SK-N-SH treated with all-trans-retinoic acid at 6 μM for 48 hours (cell line): Measurements from ENCODE around the gene CSGALNACT2.

Experiments
- ATAC-seq: fragments of 200-7000 bp; cut with Tn5 transposase; 3 replicates; pipeline ENCODE4 v1.9.1; 2020; ENCODE audit warnings: mild to moderate bottlenecking, moderate library complexity
- ARNTL ChIP-seq: fragments of 450-650 bp; formaldehyde crosslinking; IDR thresholded peaks from 2 replicates; pipeline ENCODE4 v1.5.0; 2020; ENCODE audit warnings: low read depth, mild to moderate bottlenecking, moderate library complexity, borderline replicate concordance
- BACH2 ChIP-seq: fragments of 250-450 bp; sonication (Bioruptor Pico); IDR thresholded peaks from 2 replicates; pipeline ENCODE4 v1.9.0; 2021; ENCODE audit warnings: mild to moderate bottlenecking, borderline replicate concordance
- CREB5 ChIP-seq: fragments of 250-450 bp; sonication (Bioruptor Pico); IDR thresholded peaks from 2 replicates; pipeline ENCODE4 v1.5.1; 2020; ENCODE audit warnings: low read depth, mild to moderate bottlenecking, moderate library complexity
- CSDC2 ChIP-seq: fragments of 250-450 bp; sonication (Bioruptor Pico); IDR thresholded peaks from 2 replicates; pipeline ENCODE4 v1.5.0; 2020; ENCODE audit warnings: mild to moderate bottlenecking, moderate library complexity
- ESRRG ChIP-seq: fragments of 250-450 bp; sonication (Bioruptor Pico); IDR thresholded peaks from 2 replicates; pipeline ENCODE4 v1.6.1; 2021; ENCODE audit warnings: mild to moderate bottlenecking
- GLIS3 ChIP-seq: fragments of 250-450 bp; sonication (Bioruptor Pico); IDR thresholded peaks from 2 replicates; pipeline ENCODE4 v1.5.0; 2020; ENCODE audit warnings: mild to moderate bottlenecking, moderate library complexity
- OSR1 ChIP-seq: fragments of 250-450 bp; sonication (Bioruptor Pico); IDR thresholded peaks from 2 replicates; pipeline ENCODE4 v1.8.0; 2022; ENCODE audit warnings: moderate library complexity, mild to moderate bottlenecking, inconsistent platforms
- POU6F1 ChIP-seq: fragments of 250-450 bp; sonication (Bioruptor Pico); IDR thresholded peaks from 2 replicates; pipeline ENCODE4 v1.8.0; 2021; ENCODE audit warnings: low read depth, mild to moderate bottlenecking, moderate library complexity, borderline replicate concordance
- PPARA ChIP-seq: fragments of 250-450 bp; sonication (Bioruptor Pico); IDR thresholded peaks from 2 replicates; pipeline ENCODE4 v1.5.0; 2020; ENCODE audit warnings: mild to moderate bottlenecking, borderline replicate concordance
- RARB ChIP-seq: fragments of 250-450 bp; sonication (Bioruptor Pico); IDR thresholded peaks from 2 replicates; pipeline ENCODE4 v1.8.0; 2021; ENCODE audit warnings: mild to moderate bottlenecking, moderate library complexity
- SNAI2 ChIP-seq: fragments of 250-450 bp; sonication (Bioruptor Pico); IDR thresholded peaks from 2 replicates; pipeline ENCODE4 v1.5.0; 2020; ENCODE audit warnings: mild to moderate bottlenecking, moderate library complexity
- TCF4 ChIP-seq: fragments of 250-450 bp; sonication (Bioruptor Pico); IDR thresholded peaks from 2 replicates; pipeline ENCODE4 v1.8.0; 2021; ENCODE audit warnings: mild to moderate bottlenecking, moderate library complexity, borderline replicate concordance
- TOX ChIP-seq: fragments of 250-450 bp; sonication (Bioruptor Pico); IDR thresholded peaks from 2 replicates; pipeline ENCODE4 v1.8.0; 2021; ENCODE audit warnings: mild to moderate bottlenecking, moderate library complexity, borderline replicate concordance
- ZC3H10 ChIP-seq: fragments of 250-450 bp; sonication (Bioruptor Pico); IDR thresholded peaks from 2 replicates; pipeline ENCODE4 v1.5.1; 2021; ENCODE audit warnings: mild to moderate bottlenecking, moderate library complexity
- ZFP3 ChIP-seq: fragments of 250-450 bp; sonication (Bioruptor Pico); IDR thresholded peaks from 2 replicates; pipeline ENCODE4 v1.5.0; 2020; ENCODE audit warnings: mild to moderate bottlenecking, moderate library complexity
- ZFP30 ChIP-seq: fragments of 450-650 bp; formaldehyde crosslinking; IDR thresholded peaks from 2 replicates; pipeline ENCODE4 v1.5.0; 2022; ENCODE audit warnings: mild to moderate bottlenecking, moderate library complexity
- ZNF565 ChIP-seq: fragments of 450-650 bp; formaldehyde crosslinking; conservative IDR thresholded peaks from 2 replicates; pipeline ENCODE4 v1.5.0; 2020; ENCODE audit warnings: low read depth, mild to moderate bottlenecking, moderate library complexity
- ZNF70 ChIP-seq: fragments of 450-650 bp; formaldehyde crosslinking; IDR thresholded peaks from 2 replicates; pipeline ENCODE4 v1.5.0; 2020; ENCODE audit warnings: mild to moderate bottlenecking, moderate library complexity
- ZNF8 ChIP-seq: fragments of 450-650 bp; formaldehyde crosslinking; IDR thresholded peaks from 2 replicates; pipeline ENCODE4 v1.5.0; 2020; ENCODE audit warnings: mild to moderate bottlenecking, moderate library complexity
- TF ChIP-seq, protein P1 (sequence below): fragments of 250-450 bp; sonication (Bioruptor Pico); IDR thresholded peaks from 2 replicates; pipeline ENCODE4 v1.8.0; 2020; ENCODE audit warnings: mild to moderate bottlenecking, moderate library complexity, borderline replicate concordance
- TF ChIP-seq, protein P2 (sequence below): fragments of 250-450 bp; sonication (Bioruptor Pico); IDR thresholded peaks from 2 replicates; pipeline ENCODE4 v1.5.0; 2020; ENCODE audit warnings: mild to moderate bottlenecking, moderate library complexity

Gene CSGALNACT2

DNA sequence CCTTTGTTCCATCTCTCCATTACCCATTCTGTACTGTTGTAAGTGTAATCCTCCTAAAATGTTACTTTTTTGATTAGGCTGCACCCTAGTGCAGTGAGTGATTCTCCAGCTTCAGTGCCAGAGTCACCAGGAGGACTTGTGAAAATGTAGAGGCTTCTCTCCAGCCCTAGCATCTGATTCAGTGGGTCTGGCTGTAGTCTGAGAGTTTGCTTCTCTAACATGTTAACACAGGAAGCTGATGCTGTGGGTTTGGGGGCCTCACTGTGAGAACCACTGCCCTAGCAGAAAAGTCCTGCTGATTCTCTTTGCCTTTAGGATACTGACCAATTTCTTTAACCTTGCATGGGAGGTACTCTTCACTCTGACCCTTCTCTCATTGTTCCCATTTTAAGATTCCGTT is 24.4 kb downstream of the CSGALNACT2 start:
- TF ChIP-seq SNAI2 (no peak), ZNF8 (CRISPR knock-in tag) (no peak), TOX (CRISPR knock-in tag) (no peak), ARNTL (CRISPR knock-in tag) (no peak), ZNF565 (no peak), ZNF70 (CRISPR knock-in tag) (no peak), BACH2 (CRISPR knock-in tag) (no peak), CREB5 (CRISPR knock-in tag) (no peak), PPARA (CRISPR knock-in tag) (no peak), POU6F1 (CRISPR knock-in tag) (no peak), CSDC2 (no peak), ESRRG (CRISPR knock-in tag) (no peak), ZFP30 (no peak), ZC3H10 (no peak), TCF4 (CRISPR knock-in tag) (no peak)
- TF ChIP-seq, protein P1, sequence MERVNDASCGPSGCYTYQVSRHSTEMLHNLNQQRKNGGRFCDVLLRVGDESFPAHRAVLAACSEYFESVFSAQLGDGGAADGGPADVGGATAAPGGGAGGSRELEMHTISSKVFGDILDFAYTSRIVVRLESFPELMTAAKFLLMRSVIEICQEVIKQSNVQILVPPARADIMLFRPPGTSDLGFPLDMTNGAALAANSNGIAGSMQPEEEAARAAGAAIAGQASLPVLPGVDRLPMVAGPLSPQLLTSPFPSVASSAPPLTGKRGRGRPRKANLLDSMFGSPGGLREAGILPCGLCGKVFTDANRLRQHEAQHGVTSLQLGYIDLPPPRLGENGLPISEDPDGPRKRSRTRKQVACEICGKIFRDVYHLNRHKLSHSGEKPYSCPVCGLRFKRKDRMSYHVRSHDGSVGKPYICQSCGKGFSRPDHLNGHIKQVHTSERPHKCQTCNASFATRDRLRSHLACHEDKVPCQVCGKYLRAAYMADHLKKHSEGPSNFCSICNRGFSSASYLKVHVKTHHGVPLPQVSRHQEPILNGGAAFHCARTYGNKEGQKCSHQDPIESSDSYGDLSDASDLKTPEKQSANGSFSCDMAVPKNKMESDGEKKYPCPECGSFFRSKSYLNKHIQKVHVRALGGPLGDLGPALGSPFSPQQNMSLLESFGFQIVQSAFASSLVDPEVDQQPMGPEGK (CRISPR knock-in tag) = no peak
- no peak for ATAC-seq

DNA sequence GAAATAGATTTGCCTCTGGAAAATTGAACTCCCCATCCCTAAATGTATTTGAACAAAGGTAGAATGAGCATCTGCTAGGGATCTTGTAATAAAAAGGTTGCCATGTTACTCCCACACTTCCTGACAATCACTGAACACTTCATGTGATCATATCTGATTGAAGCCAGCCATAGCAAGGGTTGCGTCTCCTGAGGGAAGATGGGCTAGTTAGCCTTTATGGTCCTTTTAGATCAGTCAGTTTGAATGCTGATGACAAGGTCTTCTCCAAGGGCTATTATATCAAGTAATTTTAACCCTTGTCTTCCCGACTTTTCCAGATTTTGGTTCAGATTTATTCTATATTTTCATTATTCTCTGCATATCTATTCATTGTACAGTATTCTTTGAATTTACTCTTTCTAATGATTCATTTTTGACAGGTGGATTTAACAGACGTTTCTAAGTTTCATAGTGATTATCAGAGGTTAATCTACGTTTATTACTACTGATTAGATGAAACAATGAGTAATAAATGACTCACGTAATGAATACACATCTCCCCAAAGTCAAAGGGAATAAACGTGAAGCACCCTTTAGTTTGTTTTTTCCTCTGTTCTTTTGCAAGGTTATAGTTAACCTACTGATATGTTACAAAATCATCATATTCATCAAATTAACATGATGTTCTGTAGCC is 28.1 kb downstream of the CSGALNACT2 start:
- no peak for ATAC-seq
- TF ChIP-seq ZFP3 (CRISPR knock-in tag) (no peak), POU6F1 (CRISPR knock-in tag) (no peak), CSDC2 (no peak), RARB (CRISPR knock-in tag) (no peak), SNAI2 (no peak)

DNA sequence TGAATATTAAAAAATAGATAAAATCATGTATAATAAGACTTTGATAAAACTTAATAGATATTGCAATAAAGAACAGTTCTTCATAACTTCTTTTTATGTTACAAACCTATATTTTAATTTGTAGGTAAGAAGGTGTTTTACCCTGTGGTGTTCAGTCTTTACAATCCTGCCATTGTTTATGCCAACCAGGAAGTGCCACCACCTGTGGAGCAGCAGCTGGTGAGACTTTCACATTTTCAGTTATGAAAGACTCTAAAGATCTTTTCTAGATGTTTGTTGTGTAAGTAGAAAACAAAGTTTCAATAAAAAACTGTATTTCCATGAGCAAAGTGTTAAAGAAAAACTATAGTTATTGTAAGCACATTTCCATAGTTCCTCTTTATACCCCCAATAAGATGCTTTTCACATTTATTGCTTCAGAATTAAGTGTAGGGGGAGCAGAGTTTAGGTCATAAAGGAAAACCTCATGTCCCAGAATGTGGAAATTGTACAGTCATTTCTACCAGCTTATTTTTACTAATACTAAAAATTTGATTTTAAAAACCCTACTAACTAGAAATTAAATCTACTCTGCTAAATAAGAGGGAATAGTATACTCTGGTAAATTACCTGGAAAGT is 28.7 kb downstream of the CSGALNACT2 start:
- ATAC-seq = no peak
- no peak for TF ChIP-seq GLIS3
- TF ChIP-seq CSDC2 = no peak
- no peak for TF ChIP-seq ZFP30
- no peak for TF ChIP-seq PPARA (CRISPR knock-in tag)
- TF ChIP-seq, protein P1 (CRISPR knock-in tag) = no peak
- no peak for TF ChIP-seq OSR1
- TF ChIP-seq ZFP3 (CRISPR knock-in tag) = no peak
- TF ChIP-seq, protein P2, sequence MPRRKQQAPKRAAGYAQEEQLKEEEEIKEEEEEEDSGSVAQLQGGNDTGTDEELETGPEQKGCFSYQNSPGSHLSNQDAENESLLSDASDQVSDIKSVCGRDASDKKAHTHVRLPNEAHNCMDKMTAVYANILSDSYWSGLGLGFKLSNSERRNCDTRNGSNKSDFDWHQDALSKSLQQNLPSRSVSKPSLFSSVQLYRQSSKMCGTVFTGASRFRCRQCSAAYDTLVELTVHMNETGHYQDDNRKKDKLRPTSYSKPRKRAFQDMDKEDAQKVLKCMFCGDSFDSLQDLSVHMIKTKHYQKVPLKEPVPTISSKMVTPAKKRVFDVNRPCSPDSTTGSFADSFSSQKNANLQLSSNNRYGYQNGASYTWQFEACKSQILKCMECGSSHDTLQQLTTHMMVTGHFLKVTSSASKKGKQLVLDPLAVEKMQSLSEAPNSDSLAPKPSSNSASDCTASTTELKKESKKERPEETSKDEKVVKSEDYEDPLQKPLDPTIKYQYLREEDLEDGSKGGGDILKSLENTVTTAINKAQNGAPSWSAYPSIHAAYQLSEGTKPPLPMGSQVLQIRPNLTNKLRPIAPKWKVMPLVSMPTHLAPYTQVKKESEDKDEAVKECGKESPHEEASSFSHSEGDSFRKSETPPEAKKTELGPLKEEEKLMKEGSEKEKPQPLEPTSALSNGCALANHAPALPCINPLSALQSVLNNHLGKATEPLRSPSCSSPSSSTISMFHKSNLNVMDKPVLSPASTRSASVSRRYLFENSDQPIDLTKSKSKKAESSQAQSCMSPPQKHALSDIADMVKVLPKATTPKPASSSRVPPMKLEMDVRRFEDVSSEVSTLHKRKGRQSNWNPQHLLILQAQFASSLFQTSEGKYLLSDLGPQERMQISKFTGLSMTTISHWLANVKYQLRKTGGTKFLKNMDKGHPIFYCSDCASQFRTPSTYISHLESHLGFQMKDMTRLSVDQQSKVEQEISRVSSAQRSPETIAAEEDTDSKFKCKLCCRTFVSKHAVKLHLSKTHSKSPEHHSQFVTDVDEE (CRISPR knock-in tag) = no peak
- TF ChIP-seq ZNF70 (CRISPR knock-in tag) = no peak
- no peak for TF ChIP-seq ESRRG (CRISPR knock-in tag)
- TF ChIP-seq RARB (CRISPR knock-in tag) = no peak
- TF ChIP-seq ARNTL (CRISPR knock-in tag) = no peak
- TF ChIP-seq ZC3H10 = no peak
- no peak for TF ChIP-seq BACH2 (CRISPR knock-in tag)
- TF ChIP-seq POU6F1 (CRISPR knock-in tag) = no peak
- no peak for TF ChIP-seq ZNF8 (CRISPR knock-in tag)
